ENCODE results near the gene NUP98.

The NUP98 gene

GRCh38 chr11:3836903-3837302 lies 39.5 kb upstream of the NUP98 start:
- Histone ChIP-seq H3K4me1 (ENCODE audit: insufficient read depth, low read length) (peaks cover 58% of the 10 kb centered on the region), H3K4me2 (ENCODE audit: insufficient read depth, low read length) (peak overlapping the region; percentile 78; the same call in 1 of the 2 replicates)

GRCh38 chr11:3835751-3836150 lies 38.4 kb upstream of the NUP98 start:
- no peak for TF ChIP-seq EZH2 (IDR thresholded peaks at IDR 0.05; ENCODE audit: borderline replicate concordance, low read depth, low read length, severe bottlenecking)
- no peak for TF ChIP-seq CTCF (IDR thresholded peaks at IDR 0.05; ENCODE audit: borderline replicate concordance, extremely low read depth, low read length, poor library complexity, severe bottlenecking)
- no peak for DNase-seq
- no peak for ATAC-seq (ENCODE audit: insufficient read depth, low read depth)
- Histone ChIP-seq H3K9ac (ENCODE audit: low read depth, low read length) (no peak overlapping the region), H3K4me1 (ENCODE audit: insufficient read depth, low read length) (peaks cover 53% of the 10 kb centered on the region), H3K27ac (ENCODE audit: low read length) (no peak overlapping the region), H4K20me1 (ENCODE audit: insufficient read depth, low read length) (peaks cover 83% of the 10 kb centered on the region), H3K4me2 (ENCODE audit: insufficient read depth, low read length) (no peak overlapping the region), H3K36me3 (ENCODE audit: insufficient read depth, low read length) (peaks cover 56% of the 10 kb centered on the region), H3K9me3 (ENCODE audit: insufficient read depth, low read length, severe bottlenecking) (no peaks in the 10 kb centered on the region), H2AFZ (ENCODE audit: low read depth, low read length) (no peak overlapping the region), H3K27me3 (ENCODE audit: insufficient read depth, low read length, poor library complexity) (no peaks in the 10 kb centered on the region), H3K4me3 (ENCODE audit: low read depth in 1 of 2, low read length in 2 of 2) (no peak overlapping the region), H3K79me2 (ENCODE audit: insufficient read depth, low read length) (peaks cover 100% of the 10 kb centered on the region)

More at GRCh38 chr11:3836903-3837302, 39.5 kb upstream of the NUP98 start:
- TF ChIP-seq EZH2 (IDR thresholded peaks at IDR 0.05; ENCODE audit: borderline replicate concordance, low read depth, low read length, severe bottlenecking), result no peak
- TF ChIP-seq CTCF (IDR thresholded peaks at IDR 0.05; ENCODE audit: borderline replicate concordance, extremely low read depth, low read length, poor library complexity, severe bottlenecking), result no peak
- peak overlapping the region; percentile 93 for H3K27ac ChIP-seq (ENCODE audit: low read length)
- H3K79me2 ChIP-seq (ENCODE audit: insufficient read depth, low read length), result peaks cover 97% of the 10 kb centered on the region
- H2AFZ ChIP-seq (ENCODE audit: low read depth, low read length), result no peak overlapping the region
- H3K27me3 ChIP-seq (ENCODE audit: insufficient read depth, low read length, poor library complexity), result no peaks in the 10 kb centered on the region
- peaks cover 72% of the 10 kb centered on the region for H4K20me1 ChIP-seq (ENCODE audit: insufficient read depth, low read length)
- H3K9me3 ChIP-seq (ENCODE audit: insufficient read depth, low read length, severe bottlenecking), result no peaks in the 10 kb centered on the region
- DNase-seq, result peak; percentile 81
- H3K36me3 ChIP-seq (ENCODE audit: insufficient read depth, low read length), result peaks cover 44% of the 10 kb centered on the region
- peak; percentile 18 for ATAC-seq (ENCODE audit: insufficient read depth, low read depth)
- peak overlapping the region; percentile 0; the same call in 1 of the 2 replicates for H3K9ac ChIP-seq (ENCODE audit: low read depth, low read length)
- H3K4me3 ChIP-seq (ENCODE audit: low read depth in 1 of 2, low read length in 2 of 2), result no peak overlapping the region

GRCh38 chr11:3834664-3835461 lies 37.5 kb upstream of the NUP98 start:
- H3K36me3 ChIP-seq (ENCODE audit: insufficient read depth, low read length), result peaks cover 64% of the 10 kb centered on the region
- H3K27me3 ChIP-seq (ENCODE audit: insufficient read depth, low read length, poor library complexity), result no peaks in the 10 kb centered on the region
- H3K4me1 ChIP-seq (ENCODE audit: insufficient read depth, low read length), result peaks cover 50% of the 10 kb centered on the region
- no peak for TF ChIP-seq EZH2 (IDR thresholded peaks at IDR 0.05; ENCODE audit: borderline replicate concordance, low read depth, low read length, severe bottlenecking)
- TF ChIP-seq CTCF (IDR thresholded peaks at IDR 0.05; ENCODE audit: borderline replicate concordance, extremely low read depth, low read length, poor library complexity, severe bottlenecking), result no peak
- H3K79me2 ChIP-seq (ENCODE audit: insufficient read depth, low read length), result peaks cover 99% of the 10 kb centered on the region
- no peaks in the 10 kb centered on the region for H3K9me3 ChIP-seq (ENCODE audit: insufficient read depth, low read length, severe bottlenecking)
- 0 out of 2 replicates have a peak overlapping the region, but pooled peaks have one; percentile 20 for H3K27ac ChIP-seq (ENCODE audit: low read length)
- no peak overlapping the region for H3K9ac ChIP-seq (ENCODE audit: low read depth, low read length)
- DNase-seq, result no peak
- no peak for ATAC-seq (ENCODE audit: insufficient read depth, low read depth)
- no peak overlapping the region for H2AFZ ChIP-seq (ENCODE audit: low read depth, low read length)
- H3K4me3 ChIP-seq (ENCODE audit: low read depth in 1 of 2, low read length in 2 of 2), result no peak overlapping the region
- peaks cover 86% of the 10 kb centered on the region for H4K20me1 ChIP-seq (ENCODE audit: insufficient read depth, low read length)
- H3K4me2 ChIP-seq (ENCODE audit: insufficient read depth, low read length), result no peak overlapping the region

Measured in DND-41 (cell line).